Stimulated activated CD4-positive, alpha-beta T cell treated with anti-CD3 and anti-CD28 coated beads, TNF-alpha, amount 100 ng/mL, for 48 hours (primary cell): Measurements from ENCODE around the gene SLC5A3.

Experiments
- DNase-seq, 3 donors: peaks; one replicate each; pipeline ENCODE4 v3.0.0-alpha.2; 2020; ENCODE audit warnings: low read depth in 3 of 3

The SLC5A3 gene

GRCh38 chr21:34100337-34100736 lies 27.0 kb downstream of the SLC5A3 start:
- no peak for DNase-seq

- DNase-seq, result no peak
Observed at GRCh38 chr21:34100790-34101189, 27.4 kb downstream of the SLC5A3 start.

- no peak for DNase-seq
Observed at GRCh38 chr21:34105947-34106541, 32.7 kb downstream of the SLC5A3 start.

GRCh38 chr21:34107606-34108005 lies 34.2 kb downstream of the SLC5A3 start:
- no peak for DNase-seq

GRCh38 chr21:34109075-34109474 lies 35.7 kb downstream of the SLC5A3 start:
- no peak for DNase-seq

GRCh38 chr21:34110594-34111202 lies 37.3 kb downstream of the SLC5A3 start:
- DNase-seq, result no peak

GRCh38 chr21:34112316-34113033 lies 39.1 kb downstream of the SLC5A3 start:
- DNase-seq, result no peak

- DNase-seq, result no peak
Observed at GRCh38 chr21:34113842-34114241, 40.5 kb downstream of the SLC5A3 start.

GRCh38 chr21:34115160-34115559 lies 41.8 kb downstream of the SLC5A3 start:
- no peak for DNase-seq

- DNase-seq, result no peak
Observed at GRCh38 chr21:34116569-34116968, 43.2 kb downstream of the SLC5A3 start.

- no peak for DNase-seq
Observed at GRCh38 chr21:34120867-34121266, 47.5 kb downstream of the SLC5A3 start.

GRCh38 chr21:34122047-34122446 lies 48.7 kb downstream of the SLC5A3 start:
- no peak for DNase-seq
